ENCODE measurements around the gene C3orf80.

DNA sequence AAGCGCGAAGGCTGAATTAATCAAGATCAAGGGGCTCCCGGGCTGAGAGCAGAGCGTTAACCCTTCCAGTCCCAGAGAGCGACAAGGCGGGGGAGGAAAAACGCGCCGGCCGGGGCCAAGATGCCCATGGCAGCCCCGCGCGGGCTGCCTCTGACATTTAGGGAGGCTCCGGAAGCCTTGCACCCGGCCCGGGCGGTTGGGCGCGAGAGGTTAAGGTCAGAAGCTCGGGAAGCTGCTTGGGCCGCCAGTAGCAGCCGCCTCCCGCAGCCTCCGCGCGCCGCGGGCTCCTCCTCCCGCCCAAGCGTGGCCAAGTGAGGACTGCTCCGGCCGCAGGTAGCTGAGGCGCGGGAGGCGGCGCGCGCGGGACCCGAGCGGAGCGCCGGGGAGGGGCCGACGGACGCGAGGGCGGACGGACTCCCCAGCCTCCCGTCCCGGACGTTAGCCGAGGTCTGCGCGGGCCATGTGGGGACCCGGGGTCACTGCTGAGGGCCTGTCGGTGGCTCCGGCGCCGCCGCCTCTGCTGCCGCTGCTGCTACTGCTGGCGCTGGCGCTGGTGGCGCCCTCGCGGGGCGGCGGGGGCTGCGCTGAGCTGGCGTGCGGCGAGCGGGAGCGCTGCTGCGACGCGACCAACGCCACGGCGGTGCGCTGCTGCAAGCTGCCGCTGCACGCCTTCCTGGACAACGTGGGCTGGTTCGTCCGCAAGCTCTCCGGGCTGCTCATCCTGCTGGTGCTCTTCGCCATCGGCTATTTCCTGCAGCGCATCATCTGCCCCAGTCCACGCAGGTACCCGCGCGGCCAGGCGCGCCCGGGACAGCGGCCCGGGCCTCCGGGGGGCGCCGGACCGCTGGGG lies at the start of gene C3orf80:
- peak; percentile 49 for TF ChIP-seq EZH2 (IDR thresholded peaks at IDR 0.05; ENCODE audit: borderline replicate concordance, low read depth, low read length, poor library complexity, severe bottlenecking)
- TF ChIP-seq, protein P1, sequence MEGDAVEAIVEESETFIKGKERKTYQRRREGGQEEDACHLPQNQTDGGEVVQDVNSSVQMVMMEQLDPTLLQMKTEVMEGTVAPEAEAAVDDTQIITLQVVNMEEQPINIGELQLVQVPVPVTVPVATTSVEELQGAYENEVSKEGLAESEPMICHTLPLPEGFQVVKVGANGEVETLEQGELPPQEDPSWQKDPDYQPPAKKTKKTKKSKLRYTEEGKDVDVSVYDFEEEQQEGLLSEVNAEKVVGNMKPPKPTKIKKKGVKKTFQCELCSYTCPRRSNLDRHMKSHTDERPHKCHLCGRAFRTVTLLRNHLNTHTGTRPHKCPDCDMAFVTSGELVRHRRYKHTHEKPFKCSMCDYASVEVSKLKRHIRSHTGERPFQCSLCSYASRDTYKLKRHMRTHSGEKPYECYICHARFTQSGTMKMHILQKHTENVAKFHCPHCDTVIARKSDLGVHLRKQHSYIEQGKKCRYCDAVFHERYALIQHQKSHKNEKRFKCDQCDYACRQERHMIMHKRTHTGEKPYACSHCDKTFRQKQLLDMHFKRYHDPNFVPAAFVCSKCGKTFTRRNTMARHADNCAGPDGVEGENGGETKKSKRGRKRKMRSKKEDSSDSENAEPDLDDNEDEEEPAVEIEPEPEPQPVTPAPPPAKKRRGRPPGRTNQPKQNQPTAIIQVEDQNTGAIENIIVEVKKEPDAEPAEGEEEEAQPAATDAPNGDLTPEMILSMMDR (conservative IDR thresholded peaks at IDR 0.05; ENCODE audit: low read depth, low read length), result no peak; the same call in 1 of the 2 replicates
